Measurements from ENCODE around the gene TBC1D14. TPM values are rescaled to one million over a fixed set of nuclear protein-coding genes. Genes with fewer than 3 reads are reported as not detected.

The TBC1D14 gene
- total and polyA plus RNA-seq, 4 donors = 12.9 to 59.7 (median 25.9) TPM

Other genes starting within 250 kb of the TBC1D14 start
- gene S100P, start 215.9 kb upstream of the TBC1D14 start, total RNA-seq = 1 to 10 TPM; 1.9 to 7.2 TPM
- gene S100P, start 215.9 kb upstream of the TBC1D14 start, polyA plus RNA-seq = 10 to 100 TPM in 1 of 2 donors, 1 to 10 TPM in 1; 4.3 to 17.2 TPM
- 10 to 100 TPM; 38.3 to 43.6 TPM for gene MRFAP1L1, start 200.0 kb upstream of the TBC1D14 start, total RNA-seq
- gene MRFAP1L1, start 200.0 kb upstream of the TBC1D14 start, polyA plus RNA-seq = 10 to 100 TPM; 47.8 to 91.0 TPM
- gene BLOC1S4, start 193.7 kb upstream of the TBC1D14 start, total RNA-seq = 10 to 100 TPM; 10.8 to 12.5 TPM
- gene BLOC1S4, start 193.7 kb upstream of the TBC1D14 start, polyA plus RNA-seq = 1 to 10 TPM; 8.6 to 8.8 TPM
- gene KIAA0232, start 127.1 kb upstream of the TBC1D14 start, total RNA-seq = 10 to 100 TPM; 32.0 to 38.8 TPM
- 1 to 10 TPM; 7.9 to 9.2 TPM for gene KIAA0232, start 127.1 kb upstream of the TBC1D14 start, polyA plus RNA-seq
- 10 to 100 TPM; 18.1 to 19.2 TPM for gene TADA2B, start 133.5 kb downstream of the TBC1D14 start, total RNA-seq
- 1 to 10 TPM; 6.5 to 8.4 TPM for gene TADA2B, start 133.5 kb downstream of the TBC1D14 start, polyA plus RNA-seq
- 10 to 100 TPM; 16.1 to 22.0 TPM for gene GRPEL1, start 158.2 kb downstream of the TBC1D14 start, total RNA-seq
- gene GRPEL1, start 158.2 kb downstream of the TBC1D14 start, polyA plus RNA-seq = 10 to 100 TPM; 11.1 to 21.2 TPM